HCT116 (cell line): Measurements from ENCODE around the gene NTSR2. TPM values are rescaled to one million over a fixed set of nuclear protein-coding genes. Genes with fewer than 3 reads are reported as not detected.

ENCODE experiments used
- ATAC-seq: fragments of 200-7000 bp; cut with Tn5 transposase; 2 replicates; pipeline ENCODE4 v1.9.1; 2020; ENCODE audit warnings: mild to moderate bottlenecking, moderate library complexity
- BruUV-seq: library from RNA; stranded (reverse); fragments of 400-500 nt; replicated peaks from 2 replicates; lab custom pipeline; 2021; lab: Mats Ljungman, UMichigan
- CTCF ChIA-PET: fragments of 300-600 bp; sonication (Branson Sonifier 250); formaldehyde crosslinking; loops from one replicate; lab custom pipeline; 2021; ENCODE audit warnings: antibody characterized with exemption; lab: Charles Lee
- POLR2A ChIA-PET: fragments of 300-600, 350-600 bp; sonication (Branson Sonifier 250); formaldehyde crosslinking; loops from one replicate; lab custom pipeline; 2021; ENCODE audit warnings: antibody characterized with exemption; lab: Charles Lee
- RAD21 ChIA-PET, 2 experiments: fragments of 300-600 bp; sonication (Branson Sonifier 250); formaldehyde crosslinking; loops; one replicate each; lab custom pipeline; 2023; ENCODE audit warnings: low total read pairs in 2 of 2; ENCODE audit not compliant: uncharacterized antibody in 2 of 2, unreplicated experiment in 2 of 2, low non-redundant PET in 1 of 2; lab: Charles Lee
- DNase-seq: peaks from one replicate; pipeline ENCODE4 v3.0.0-alpha.2; 2010; ENCODE audit warnings: low read depth, low spot score
- H2AFZ ChIP-seq: fragments of 200-600 bp; shearing (Covaris generic), sonication (generic); 2 replicates; pipeline ENCODE4 v1.6.1; 2017; ENCODE audit warnings: low read depth, mixed run types, mixed read lengths, antibody characterized with exemption, low read length; ENCODE audit not compliant: poor library complexity, severe bottlenecking
- H3K27ac ChIP-seq: 2 replicates; pipeline ENCODE4 v1.5.1; 2012; ENCODE audit warnings: low read depth, low read length
- H3K27me3 ChIP-seq: fragments of 200-600 bp; sonication (generic); 2 replicates; pipeline ENCODE4 v1.6.1; 2016; ENCODE audit warnings: mixed run types, low read length, mixed read lengths; ENCODE audit not compliant: insufficient read depth
- H3K36me3 ChIP-seq, 2 experiments: fragments of 200-500 bp in 1 of 2; fragments of 200-600 bp in 1 of 2; sonication (Bioruptor generic) in 1 of 2; sonication (generic) in 1 of 2; 2 replicates each; pipeline versions ENCODE4 v1.5.1 to v1.6.1; 2014 to 2016; ENCODE audit warnings: low read length in 2 of 2, inconsistent platforms in 1 of 2, mixed read lengths in 1 of 2, mixed run types in 1 of 2; ENCODE audit not compliant: insufficient read depth in 2 of 2, control insufficient read depth in 1 of 2
- H3K4me1 ChIP-seq, 2 experiments: fragments of 200-600 bp in 1 of 2; sonication (generic) in 1 of 2; 2 replicates each; pipeline versions ENCODE4 v1.5.1 to v1.6.1; 2012 to 2017; ENCODE audit warnings: low read length in 2 of 2, inconsistent platforms in 1 of 2, mild to moderate bottlenecking in 1 of 2, mixed read lengths in 1 of 2, mixed run types in 1 of 2, moderate library complexity in 1 of 2; ENCODE audit not compliant: insufficient read depth in 2 of 2, control insufficient read depth in 1 of 2
- H3K4me2 ChIP-seq: fragments of 200-600 bp; sonication (generic); 2 replicates; pipeline ENCODE4 v1.6.1; 2017; ENCODE audit warnings: mixed run types, low read length, mixed read lengths
- H3K4me3 ChIP-seq, 2 experiments: fragments of 200-600 bp in 1 of 2; sonication (generic) in 1 of 2; replicated peaks in 1 of 2; 2 replicates each; pipeline ENCODE4 v1.5.1; 2011 to 2016; ENCODE audit warnings: low read length in 2 of 2, control low read depth in 1 of 2, low read depth in 1 of 2, mild to moderate bottlenecking in 1 of 2, mixed read lengths in 1 of 2, mixed run types in 1 of 2
- H3K79me2 ChIP-seq: fragments of 200-600 bp; sonication (generic); 2 replicates; pipeline ENCODE4 v1.6.1; 2017; ENCODE audit warnings: mild to moderate bottlenecking, mixed run types, low read length, moderate library complexity, mixed read lengths; ENCODE audit not compliant: insufficient read depth
- H3K9ac ChIP-seq: fragments of 200-600 bp; sonication (generic); 2 replicates; pipeline ENCODE4 v1.6.1; 2016; ENCODE audit warnings: low read length, mixed read lengths
- H3K9me2 ChIP-seq: fragments of 200-600 bp; sonication (generic), shearing (Covaris generic); 2 replicates; pipeline ENCODE4 v1.6.1; 2017; ENCODE audit warnings: mixed run types, mild to moderate bottlenecking, moderate library complexity; ENCODE audit not compliant: insufficient read depth
- H3K9me3 ChIP-seq, 2 experiments: fragments of 200-500 bp in 1 of 2; fragments of 200-600 bp in 1 of 2; sonication (Bioruptor generic) in 1 of 2; sonication (generic) in 1 of 2; 2 replicates each; pipeline ENCODE4 v1.6.1; 2014 to 2017; ENCODE audit warnings: low read length in 2 of 2, mixed read lengths in 2 of 2, inconsistent platforms in 1 of 2, low read depth in 1 of 2, mild to moderate bottlenecking in 1 of 2, mixed run types in 1 of 2, moderate library complexity in 1 of 2; ENCODE audit not compliant: control insufficient read depth in 1 of 2, insufficient read depth in 1 of 2
- H4K20me1 ChIP-seq: fragments of 200-600 bp; sonication (generic), shearing (Covaris generic); 2 replicates; pipeline ENCODE4 v1.6.1; 2017; ENCODE audit warnings: mixed run types, mild to moderate bottlenecking, moderate library complexity; ENCODE audit not compliant: insufficient read depth
- CBX3 ChIP-seq: IDR thresholded peaks from 2 replicates; pipeline ENCODE4 v1.6.1; 2012; ENCODE audit warnings: low read depth
- CEBPB ChIP-seq: IDR thresholded peaks from 2 replicates; pipeline ENCODE4 v1.6.1; 2012; ENCODE audit warnings: low read depth
- EGR1 ChIP-seq: IDR thresholded peaks from 2 replicates; pipeline ENCODE4 v1.6.1; 2012; ENCODE audit warnings: low read depth
- EZH2 ChIP-seq: fragments of 200-600 bp; sonication (generic); IDR thresholded peaks from 2 replicates; pipeline ENCODE4 v1.6.1; 2017; ENCODE audit warnings: antibody characterized with exemption, mixed run types
- EZH2phosphoT487 ChIP-seq: fragments of 200-600 bp; IDR thresholded peaks from 2 replicates; pipeline ENCODE4 v1.6.1; 2018; ENCODE audit warnings: antibody characterized with exemption, borderline replicate concordance
- FOSL1 ChIP-seq: IDR thresholded peaks from 2 replicates; pipeline ENCODE4 v1.6.1; 2012; ENCODE audit warnings: low read depth
- JUND ChIP-seq: IDR thresholded peaks from 2 replicates; pipeline ENCODE4 v1.6.1; 2012
- POLR2AphosphoS5 ChIP-seq: IDR thresholded peaks from 2 replicates; pipeline ENCODE4 v1.6.1; 2011; ENCODE audit warnings: mild to moderate bottlenecking, low read depth, low read length, moderate library complexity
- RAD21 ChIP-seq: IDR thresholded peaks from 2 replicates; pipeline ENCODE4 v1.6.1; 2012; ENCODE audit warnings: low read depth, mild to moderate bottlenecking
- SIN3A ChIP-seq: IDR thresholded peaks from 2 replicates; pipeline ENCODE4 v1.6.1; 2012; ENCODE audit warnings: low read depth
- SRF ChIP-seq: IDR thresholded peaks from 2 replicates; pipeline ENCODE4 v1.6.1; 2012; ENCODE audit warnings: low read depth
- ZFX ChIP-seq: fragments of 450-650 bp; IDR thresholded peaks from 2 replicates; pipeline ENCODE4 v1.6.1; 2017
- ZNF274 ChIP-seq: fragments of 200-500 bp; sonication (Bioruptor generic); IDR thresholded peaks from 2 replicates; pipeline ENCODE4 v1.6.1; 2014; ENCODE audit warnings: mild to moderate bottlenecking, low read depth, low read length, inconsistent platforms
- intact Hi-C: fragments of 100-400 bp; cut with micrococcal nuclease; formaldehyde crosslinking; loops from 2 replicates; pipeline ENCODE4 v1.10.0; 2022
- total RNA-seq: library from RNA; stranded (reverse); gene quantifications from one replicate; pipeline ENCODE4 v1.2.1, GENCODE V29; 2021; ENCODE audit not compliant: unreplicated experiment
- TF ChIP-seq, protein P1 (sequence below): IDR thresholded peaks from 2 replicates; pipeline ENCODE4 v1.6.1; 2011; ENCODE audit warnings: mild to moderate bottlenecking, low read length, moderate library complexity; ENCODE audit not compliant: insufficient replicate concordance; ENCODE audit errors: extremely low read depth
- TF ChIP-seq, protein P2 (sequence below): IDR thresholded peaks from 2 replicates; pipeline ENCODE4 v1.6.1; 2012
- TF ChIP-seq, protein P3 (sequence below): IDR thresholded peaks from 2 replicates; pipeline ENCODE4 v1.6.1; 2012; ENCODE audit warnings: low read depth

The NTSR2 gene
- total RNA-seq, 1 experiment from 2014 or later, result not detected

DNA sequence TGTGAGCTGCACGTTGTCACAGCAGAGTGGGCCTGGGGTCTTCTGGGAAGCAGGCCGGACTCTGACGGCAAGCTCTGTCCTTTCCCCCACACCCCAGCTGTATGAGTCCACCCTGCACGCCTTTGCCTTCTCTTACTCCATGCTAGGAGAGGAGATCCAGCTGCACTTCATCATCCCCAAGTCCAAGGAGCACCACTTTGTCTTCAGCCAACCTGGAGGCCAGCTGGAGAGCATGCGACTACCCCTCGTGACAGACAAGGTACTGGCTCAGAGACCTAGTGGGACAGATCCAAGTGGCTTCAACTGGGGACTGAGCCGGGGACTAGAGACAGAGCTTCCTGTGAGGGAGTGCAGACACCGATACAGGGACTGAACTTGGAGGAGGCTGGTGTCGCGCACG lies 40.1 kb downstream of the NTSR2 start:
- no TSS peak for BruUV-seq
- DNase-seq (no peak), ATAC-seq (no peak)
- Histone ChIP-seq H3K4me3 (no peak overlapping the region), H3K9me2 (no peaks in the 10 kb centered on the region), H4K20me1 (no peaks in the 10 kb centered on the region), H3K36me3 (no peaks in the 10 kb centered on the region), H3K9me3 (no peaks in the 10 kb centered on the region), H3K4me1 (no peaks in the 10 kb centered on the region; a peak in 1 of 4 replicates), H3K9ac (no peak overlapping the region), H3K27ac (no peak overlapping the region), H2AFZ (no peak overlapping the region), H3K4me2 (no peak overlapping the region), H3K79me2 (no peaks in the 10 kb centered on the region), H3K27me3 (no peaks in the 10 kb centered on the region)
- RAD21 ChIA-PET, result no interaction called here
- CTCF ChIA-PET, result interaction anchor here (1.9 kb wide), 1 partner anchor 58 kb away, joined by 4 read pairs; no protein-coding TSS in a partner anchor
- intact Hi-C loops, result no loop called here
- POLR2A ChIA-PET, result no interaction called here
- TF ChIP-seq SRF, result no peak
- TF ChIP-seq, protein P1, sequence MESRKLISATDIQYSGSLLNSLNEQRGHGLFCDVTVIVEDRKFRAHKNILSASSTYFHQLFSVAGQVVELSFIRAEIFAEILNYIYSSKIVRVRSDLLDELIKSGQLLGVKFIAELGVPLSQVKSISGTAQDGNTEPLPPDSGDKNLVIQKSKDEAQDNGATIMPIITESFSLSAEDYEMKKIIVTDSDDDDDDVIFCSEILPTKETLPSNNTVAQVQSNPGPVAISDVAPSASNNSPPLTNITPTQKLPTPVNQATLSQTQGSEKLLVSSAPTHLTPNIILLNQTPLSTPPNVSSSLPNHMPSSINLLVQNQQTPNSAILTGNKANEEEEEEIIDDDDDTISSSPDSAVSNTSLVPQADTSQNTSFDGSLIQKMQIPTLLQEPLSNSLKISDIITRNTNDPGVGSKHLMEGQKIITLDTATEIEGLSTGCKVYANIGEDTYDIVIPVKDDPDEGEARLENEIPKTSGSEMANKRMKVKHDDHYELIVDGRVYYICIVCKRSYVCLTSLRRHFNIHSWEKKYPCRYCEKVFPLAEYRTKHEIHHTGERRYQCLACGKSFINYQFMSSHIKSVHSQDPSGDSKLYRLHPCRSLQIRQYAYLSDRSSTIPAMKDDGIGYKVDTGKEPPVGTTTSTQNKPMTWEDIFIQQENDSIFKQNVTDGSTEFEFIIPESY, result no peak
- no peak for TF ChIP-seq SIN3A
- TF ChIP-seq ZFX, result no peak
- TF ChIP-seq JUND, result no peak
- no peak for TF ChIP-seq EGR1
- no peak for TF ChIP-seq CEBPB
- TF ChIP-seq FOSL1, result no peak

DNA sequence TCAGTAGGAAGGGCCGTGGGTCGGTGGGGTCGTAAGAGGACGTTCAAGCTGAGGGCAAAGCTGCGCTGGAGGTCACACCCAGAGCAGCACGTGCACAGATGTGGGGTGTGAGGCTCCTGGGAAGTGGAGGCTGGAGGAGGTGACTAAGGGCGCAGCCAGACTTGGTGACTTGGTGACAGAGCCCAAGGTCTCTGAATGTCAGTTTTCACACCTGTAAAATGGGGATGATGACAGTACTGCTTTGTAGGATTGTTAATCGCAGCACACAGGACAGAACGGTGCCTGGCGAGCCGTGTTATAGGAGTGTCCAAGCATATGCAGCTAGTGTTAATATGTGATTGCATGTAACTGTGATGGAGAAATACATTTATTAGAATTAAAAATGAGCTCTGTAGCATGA lies 40.8 kb downstream of the NTSR2 start:
- H4K20me1 ChIP-seq, result no peaks in the 10 kb centered on the region
- RAD21 ChIA-PET, result no interaction called here
- POLR2A ChIA-PET, result no interaction called here
- BruUV-seq, result no TSS peak
- no peaks in the 10 kb centered on the region for H3K36me3 ChIP-seq
- no peak overlapping the region for H3K4me2 ChIP-seq
- no peak for ATAC-seq
- no peaks in the 10 kb centered on the region; a peak in 1 of 4 replicates for H3K4me1 ChIP-seq
- no peaks in the 10 kb centered on the region for H3K79me2 ChIP-seq
- H3K27ac ChIP-seq, result no peak overlapping the region
- H3K9ac ChIP-seq, result no peak overlapping the region
- no peaks in the 10 kb centered on the region for H3K9me3 ChIP-seq
- no peaks in the 10 kb centered on the region for H3K9me2 ChIP-seq
- no peaks in the 10 kb centered on the region for H3K27me3 ChIP-seq
- intact Hi-C loops, result no loop called here
- no peak overlapping the region for H2AFZ ChIP-seq
- DNase-seq, result no peak
- CTCF ChIA-PET, result no interaction called here
- no peak overlapping the region for H3K4me3 ChIP-seq
- TF ChIP-seq, protein P2, sequence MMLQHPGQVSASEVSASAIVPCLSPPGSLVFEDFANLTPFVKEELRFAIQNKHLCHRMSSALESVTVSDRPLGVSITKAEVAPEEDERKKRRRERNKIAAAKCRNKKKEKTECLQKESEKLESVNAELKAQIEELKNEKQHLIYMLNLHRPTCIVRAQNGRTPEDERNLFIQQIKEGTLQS, result no peak
- TF ChIP-seq ZFX (no peak), SRF (no peak), EZH2phosphoT487 (no peak), RAD21 (no peak), EZH2 (no peak), FOSL1 (no peak), CBX3 (no peak), POLR2AphosphoS5 (no peak), ZNF274 (no peak)
- TF ChIP-seq, protein P3, sequence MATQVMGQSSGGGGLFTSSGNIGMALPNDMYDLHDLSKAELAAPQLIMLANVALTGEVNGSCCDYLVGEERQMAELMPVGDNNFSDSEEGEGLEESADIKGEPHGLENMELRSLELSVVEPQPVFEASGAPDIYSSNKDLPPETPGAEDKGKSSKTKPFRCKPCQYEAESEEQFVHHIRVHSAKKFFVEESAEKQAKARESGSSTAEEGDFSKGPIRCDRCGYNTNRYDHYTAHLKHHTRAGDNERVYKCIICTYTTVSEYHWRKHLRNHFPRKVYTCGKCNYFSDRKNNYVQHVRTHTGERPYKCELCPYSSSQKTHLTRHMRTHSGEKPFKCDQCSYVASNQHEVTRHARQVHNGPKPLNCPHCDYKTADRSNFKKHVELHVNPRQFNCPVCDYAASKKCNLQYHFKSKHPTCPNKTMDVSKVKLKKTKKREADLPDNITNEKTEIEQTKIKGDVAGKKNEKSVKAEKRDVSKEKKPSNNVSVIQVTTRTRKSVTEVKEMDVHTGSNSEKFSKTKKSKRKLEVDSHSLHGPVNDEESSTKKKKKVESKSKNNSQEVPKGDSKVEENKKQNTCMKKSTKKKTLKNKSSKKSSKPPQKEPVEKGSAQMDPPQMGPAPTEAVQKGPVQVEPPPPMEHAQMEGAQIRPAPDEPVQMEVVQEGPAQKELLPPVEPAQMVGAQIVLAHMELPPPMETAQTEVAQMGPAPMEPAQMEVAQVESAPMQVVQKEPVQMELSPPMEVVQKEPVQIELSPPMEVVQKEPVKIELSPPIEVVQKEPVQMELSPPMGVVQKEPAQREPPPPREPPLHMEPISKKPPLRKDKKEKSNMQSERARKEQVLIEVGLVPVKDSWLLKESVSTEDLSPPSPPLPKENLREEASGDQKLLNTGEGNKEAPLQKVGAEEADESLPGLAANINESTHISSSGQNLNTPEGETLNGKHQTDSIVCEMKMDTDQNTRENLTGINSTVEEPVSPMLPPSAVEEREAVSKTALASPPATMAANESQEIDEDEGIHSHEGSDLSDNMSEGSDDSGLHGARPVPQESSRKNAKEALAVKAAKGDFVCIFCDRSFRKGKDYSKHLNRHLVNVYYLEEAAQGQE, result no peak
